HepG2 (cell line): Measurements from ENCODE around the gene CDH13. TPM values are rescaled to one million over a fixed set of nuclear protein-coding genes. Genes with fewer than 3 reads are reported as not detected.

ENCODE experiments used
- ATAC-seq: fragments of 200-7000 bp; cut with Tn5 transposase; 3 replicates; pipeline ENCODE4 v1.9.1; 2020; ENCODE audit warnings: mild to moderate bottlenecking, moderate library complexity
- BruUV-seq: library from RNA; stranded (reverse); fragments of 400-500 nt; replicated peaks from 2 replicates; lab custom pipeline; 2021; lab: Mats Ljungman, UMichigan
- CTCF ChIA-PET: fragments of 300-600 bp; formaldehyde crosslinking; extraction: SDS; loops from one replicate; lab custom pipeline; 2021; ENCODE audit warnings: low total read pairs, inconsistent platforms, low intra/inter-chr PET ratio; lab: Yijun Ruan, JAX
- POLR2A ChIA-PET: fragments of 350-600 bp; sonication (Branson Sonifier 250); formaldehyde crosslinking; loops from one replicate; lab custom pipeline; 2020; ENCODE audit warnings: antibody characterized with exemption, inconsistent platforms; lab: Yijun Ruan, JAX
- DNase-seq: peaks from one replicate; pipeline ENCODE4 v3.0.0-alpha.2; 2015; ENCODE audit warnings: low spot score
- FAIRE-seq: peaks from 3 replicates; lab custom pipeline; 2011; peaks lifted over from hg19 to GRCh38; lab: Jason Lieb, UNC
- H2AFZ ChIP-seq: one replicate; pipeline ENCODE4 v1.6.1; 2011; ENCODE audit warnings: low read length, inconsistent platforms
- H3K27ac ChIP-seq: fragments of 300-600 bp; 3 replicates; pipeline ENCODE4 v1.8.0; 2011; ENCODE audit warnings: mixed run types, mild to moderate bottlenecking, mixed read lengths, low read length, inconsistent platforms; ENCODE audit not compliant: insufficient read depth; ENCODE audit errors: extremely low read length
- H3K27me3 ChIP-seq, 2 experiments: fragments of 200-600 bp in 1 of 2; 2 replicates in 1 of 2; 3 replicates in 1 of 2; pipeline versions ENCODE4 v1.6.0 to v1.8.0; 2011; ENCODE audit warnings: low read length in 2 of 2, mild to moderate bottlenecking in 2 of 2, moderate library complexity in 2 of 2, inconsistent platforms in 1 of 2; ENCODE audit not compliant: insufficient read depth in 2 of 2, control insufficient read depth in 1 of 2
- H3K36me3 ChIP-seq, 2 experiments: fragments of 200-600 bp in 1 of 2; replicated peaks in 1 of 2; 2 replicates in 1 of 2; 3 replicates in 1 of 2; pipeline versions ENCODE4 v1.5.1 to v1.8.0; 2011; ENCODE audit warnings: low read length in 2 of 2, inconsistent platforms in 1 of 2; ENCODE audit not compliant: insufficient read depth in 2 of 2, control insufficient read depth in 1 of 2
- H3K4me1 ChIP-seq: 2 replicates; pipeline ENCODE4 v1.5.1; 2012; ENCODE audit warnings: low read length, inconsistent platforms; ENCODE audit not compliant: insufficient read depth
- H3K4me2 ChIP-seq: 2 replicates; pipeline ENCODE4 v1.6.0; 2011; ENCODE audit warnings: low read depth, low read length, inconsistent platforms
- H3K4me3 ChIP-seq, 3 experiments: fragments of 200-600 bp in 1 of 3; sonication (generic), shearing (Covaris generic) in 1 of 3; replicated peaks in 1 of 3; 2 replicates each; pipeline ENCODE4 v1.5.1; 2011 to 2016; ENCODE audit warnings: low read length in 3 of 3, inconsistent platforms in 2 of 3, low read depth in 2 of 3, mild to moderate bottlenecking in 2 of 3, control low read depth in 1 of 3, mixed read lengths in 1 of 3; ENCODE audit not compliant: insufficient read depth in 1 of 3
- H3K79me2 ChIP-seq: one replicate; pipeline ENCODE4 v1.6.1; 2011; ENCODE audit warnings: low read length, inconsistent platforms; ENCODE audit not compliant: insufficient read depth
- H3K9ac ChIP-seq: 2 replicates; pipeline ENCODE4 v1.6.0; 2011; ENCODE audit warnings: mild to moderate bottlenecking, low read depth, low read length, inconsistent platforms; ENCODE audit not compliant: insufficient read depth
- H3K9me3 ChIP-seq: 2 replicates; pipeline ENCODE4 v1.5.1; 2012; ENCODE audit warnings: mild to moderate bottlenecking, low read length
- H4K20me1 ChIP-seq: 2 replicates; pipeline ENCODE4 v1.6.0; 2011; ENCODE audit warnings: inconsistent platforms, mild to moderate bottlenecking, low read length, moderate library complexity; ENCODE audit not compliant: insufficient read depth
- EP300 ChIP-seq, 3 experiments: sonication (generic) in 1 of 3; formaldehyde crosslinking in 1 of 3; IDR thresholded peaks; 2 replicates each; pipeline versions ENCODE4 v1.5.1 to v1.6.1; 2011 to 2020; ENCODE audit warnings: low read depth in 2 of 3, low read length in 2 of 3, borderline replicate concordance in 1 of 3, improper control_type of control experiment in 1 of 3, mild to moderate bottlenecking in 1 of 3, missing genetic modification reagents in 1 of 3, moderate library complexity in 1 of 3
- FIP1L1 ChIP-seq: fragments of 200-400 bp; formaldehyde crosslinking; IDR thresholded peaks from 2 replicates; pipeline ENCODE4 v1.6.1; 2018; ENCODE audit warnings: low read depth, mild to moderate bottlenecking, low read length, moderate library complexity, borderline replicate concordance; ENCODE audit not compliant: insufficient read depth
- FOXC1 ChIP-seq: sonication (generic); formaldehyde crosslinking; IDR thresholded peaks from 2 replicates; pipeline ENCODE4 v1.8.0; 2022; ENCODE audit warnings: mild to moderate bottlenecking, missing genetic modification reagents, borderline replicate concordance
- SALL2 ChIP-seq: sonication (generic); formaldehyde crosslinking; IDR thresholded peaks from 2 replicates; pipeline ENCODE4 v1.8.1; 2023; ENCODE audit warnings: mild to moderate bottlenecking, missing genetic modification reagents, inconsistent platforms
- SOX13 ChIP-seq, 3 experiments: fragments of 450-650 bp in 1 of 3; sonication (generic) in 1 of 3; formaldehyde crosslinking in 1 of 3; IDR thresholded peaks in 2 of 3; conservative IDR thresholded peaks in 1 of 3; 2 replicates each; pipeline versions ENCODE4 v1.5.0 to v1.6.1; 2016 to 2020; ENCODE audit warnings: antibody characterized with exemption in 1 of 3, mild to moderate bottlenecking in 1 of 3, missing compliant biosample characterization in 1 of 3, missing genetic modification reagents in 1 of 3, moderate library complexity in 1 of 3
- THYN1 ChIP-seq: sonication (generic); formaldehyde crosslinking; IDR thresholded peaks from 2 replicates; pipeline ENCODE4 v1.8.1; 2023; ENCODE audit warnings: low read depth, mild to moderate bottlenecking, moderate library complexity, missing genetic modification reagents, borderline replicate concordance
- YEATS2 ChIP-seq: sonication (generic); formaldehyde crosslinking; IDR thresholded peaks from 2 replicates; pipeline ENCODE4 v1.4.0; 2020; ENCODE audit warnings: missing genetic modification reagents, borderline replicate concordance
- ZMAT5 ChIP-seq: sonication (generic); formaldehyde crosslinking; IDR thresholded peaks from 2 replicates; pipeline ENCODE4 v1.5.0; 2020; ENCODE audit warnings: mild to moderate bottlenecking, low read depth, missing genetic modification reagents, borderline replicate concordance
- ZNF225 ChIP-seq: sonication (generic); formaldehyde crosslinking; IDR thresholded peaks from 2 replicates; pipeline ENCODE4 v1.4.0; 2020; ENCODE audit warnings: mild to moderate bottlenecking, missing genetic modification reagents
- ZNF564 ChIP-seq: sonication (generic); formaldehyde crosslinking; IDR thresholded peaks from 2 replicates; pipeline ENCODE4 v1.8.1; 2023; ENCODE audit warnings: mild to moderate bottlenecking, missing genetic modification reagents
- ZNF598 ChIP-seq: sonication (generic); formaldehyde crosslinking; IDR thresholded peaks from 2 replicates; pipeline ENCODE4 v1.5.1; 2020; ENCODE audit warnings: mild to moderate bottlenecking, missing genetic modification reagents, borderline replicate concordance
- WGBS: methylation state at CpG from one replicate; pipeline ENCODE4 v1.1.6; 2017; ENCODE audit warnings: low lambda C conversion rate; 5-methylcytosine and 5-hydroxymethylcytosine counted together
- in situ Hi-C: cut with HindIII; loops from 2 replicates; pipeline ENCODE4 v1.10.0; 2017; ENCODE audit warnings: low pct_unique_long_range_greater_than_20kb; ENCODE audit not compliant: extremely low pct_ligation_motif_present
- intact Hi-C: fragments of 100-400 bp; cut with micrococcal nuclease; formaldehyde crosslinking; loops from one replicate; pipeline ENCODE4 v1.10.0; 2022; ENCODE audit not compliant: unreplicated experiment
- polyA plus RNA-seq, 8 experiments: library from polyadenylated mRNA; depleted of rRNA in 3 of 8; stranded (reverse) in 7 of 8; unstranded in 1 of 8; fragments of >200 nt; fragmentation: Illumina TruSeq in 4 of 8; extraction: Trizol in 4 of 8; gene quantifications; 2 replicates each; pipeline versions ENCODE4 v1.2.1 to v1.2.3, GENCODE V29; 2011 to 2016; ENCODE audit warnings: low read depth in 4 of 8, missing spikeins in 1 of 8, mixed read lengths in 1 of 8; ENCODE audit not compliant: insufficient read depth in 1 of 8
- total RNA-seq, 5 experiments: library from RNA; depleted of rRNA; stranded (reverse); fragments of >200 nt; fragmentation: Illumina TruSeq; extraction: Trizol; gene quantifications; 2 replicates each; pipeline ENCODE4 v1.2.3, GENCODE V29; 2016; ENCODE audit warnings: low read depth in 1 of 5
- TF ChIP-seq, protein P1 (sequence below): sonication (generic); formaldehyde crosslinking; IDR thresholded peaks from 2 replicates; pipeline ENCODE4 v1.5.1; 2020; ENCODE audit warnings: missing genetic modification reagents, mild to moderate bottlenecking, borderline replicate concordance
- TF ChIP-seq, protein P2 (sequence below): sonication (generic); formaldehyde crosslinking; IDR thresholded peaks from 2 replicates; pipeline ENCODE4 v1.4.0; 2020; ENCODE audit warnings: missing genetic modification reagents

The CDH13 gene
- total and polyA plus RNA-seq, 2 of the 13 experiments (the other 11 are each of a cell fraction or from before 2014, with no cell fraction given), result not detected

DNA sequence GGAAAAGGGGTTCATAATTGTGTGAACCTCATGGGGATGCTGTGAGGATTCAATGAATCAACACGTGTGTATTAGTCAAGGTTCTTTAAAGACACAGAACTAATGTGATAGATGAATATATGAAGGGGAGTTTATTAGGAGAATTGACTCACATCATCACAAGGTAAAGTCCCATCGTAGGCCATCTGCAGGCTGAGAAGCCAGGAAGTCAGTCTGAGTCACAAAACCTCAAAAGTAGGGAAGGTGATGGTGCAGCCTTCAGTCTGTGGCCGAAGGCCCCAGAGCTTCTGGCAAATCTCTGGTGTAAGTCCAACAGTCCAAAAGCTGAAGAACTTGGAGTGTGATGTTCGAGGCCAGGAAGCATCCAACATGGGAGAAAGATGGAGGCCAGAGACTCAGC lies 413.4 kb downstream of the CDH13 start:
- H3K4me1 ChIP-seq, result no peaks in the 10 kb centered on the region
- ATAC-seq (no peak), FAIRE-seq (no peak), DNase-seq (no peak)
- no TSS peak for BruUV-seq
- H2AFZ ChIP-seq, result no peak overlapping the region
- H3K36me3 ChIP-seq, result no peaks in the 10 kb centered on the region
- H3K27ac ChIP-seq, result no peak overlapping the region
- H3K4me3 ChIP-seq, result no peak overlapping the region
- H3K9ac ChIP-seq, result no peak overlapping the region
- WGBS, result 3% methylated on average over 4 of the region's 4 CpGs
- CTCF ChIA-PET, result no interaction called here
- H3K79me2 ChIP-seq, result no peaks in the 10 kb centered on the region
- intact Hi-C loops (no loop called here), in situ Hi-C loops (no loop called here)
- no peaks in the 10 kb centered on the region for H3K27me3 ChIP-seq
- H3K9me3 ChIP-seq, result peaks cover 61% of the 10 kb centered on the region
- no peak for TF ChIP-seq FIP1L1
- H4K20me1 ChIP-seq, result no peaks in the 10 kb centered on the region
- POLR2A ChIA-PET, result no interaction called here
- H3K4me2 ChIP-seq, result no peak overlapping the region

- ChIA-PET POLR2A (no interaction called here), CTCF (no interaction called here)
- no peaks in the 10 kb centered on the region for H4K20me1 ChIP-seq
- WGBS, result 55% methylated on average over 10 of the region's 10 CpGs
- H3K4me2 ChIP-seq, result no peak overlapping the region
- in situ Hi-C loops, result no loop called here
- H3K36me3 ChIP-seq, result no peaks in the 10 kb centered on the region
- H3K9ac ChIP-seq, result no peak overlapping the region
- intact Hi-C loops, result no loop called here
- FAIRE-seq, result no peak
- H3K9me3 ChIP-seq, result peaks cover 41% of the 10 kb centered on the region
- no peak for DNase-seq
- no TSS peak for BruUV-seq
- no peak overlapping the region for H3K4me3 ChIP-seq
- ATAC-seq, result no peak
- no peaks in the 10 kb centered on the region for H3K27me3 ChIP-seq
- no peaks in the 10 kb centered on the region for H3K4me1 ChIP-seq
- no peak overlapping the region for H2AFZ ChIP-seq
- H3K27ac ChIP-seq, result no peak overlapping the region
- H3K79me2 ChIP-seq, result no peaks in the 10 kb centered on the region
- TF ChIP-seq YEATS2 (CRISPR knock-in tag) (no peak), THYN1 (no peak), SOX13 (IDR thresholded peaks at IDR 0.05) (no peak), SOX13 (CRISPR knock-in tag; conservative IDR thresholded peaks at IDR 0.05 in 1 of 2, IDR thresholded peaks at IDR 0.05 in 1 of 2) (no peak), FOXC1 (CRISPR knock-in tag) (no peak), ZNF598 (CRISPR knock-in tag) (no peak), ZMAT5 (CRISPR knock-in tag) (no peak), ZNF564 (CRISPR knock-in tag) (no peak), SALL2 (CRISPR knock-in tag) (no peak), EP300 (IDR thresholded peaks at IDR 0.05; ENCODE audit: low read depth in 2 of 2, low read length in 2 of 2) (no peak), EP300 (CRISPR knock-in tag; IDR thresholded peaks at IDR 0.05; ENCODE audit: borderline replicate concordance) (no peak), ZNF225 (no peak)
- TF ChIP-seq, protein P1, sequence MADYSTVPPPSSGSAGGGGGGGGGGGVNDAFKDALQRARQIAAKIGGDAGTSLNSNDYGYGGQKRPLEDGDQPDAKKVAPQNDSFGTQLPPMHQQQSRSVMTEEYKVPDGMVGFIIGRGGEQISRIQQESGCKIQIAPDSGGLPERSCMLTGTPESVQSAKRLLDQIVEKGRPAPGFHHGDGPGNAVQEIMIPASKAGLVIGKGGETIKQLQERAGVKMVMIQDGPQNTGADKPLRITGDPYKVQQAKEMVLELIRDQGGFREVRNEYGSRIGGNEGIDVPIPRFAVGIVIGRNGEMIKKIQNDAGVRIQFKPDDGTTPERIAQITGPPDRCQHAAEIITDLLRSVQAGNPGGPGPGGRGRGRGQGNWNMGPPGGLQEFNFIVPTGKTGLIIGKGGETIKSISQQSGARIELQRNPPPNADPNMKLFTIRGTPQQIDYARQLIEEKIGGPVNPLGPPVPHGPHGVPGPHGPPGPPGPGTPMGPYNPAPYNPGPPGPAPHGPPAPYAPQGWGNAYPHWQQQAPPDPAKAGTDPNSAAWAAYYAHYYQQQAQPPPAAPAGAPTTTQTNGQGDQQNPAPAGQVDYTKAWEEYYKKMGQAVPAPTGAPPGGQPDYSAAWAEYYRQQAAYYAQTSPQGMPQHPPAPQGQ (CRISPR knock-in tag), result no peak
- TF ChIP-seq, protein P2, sequence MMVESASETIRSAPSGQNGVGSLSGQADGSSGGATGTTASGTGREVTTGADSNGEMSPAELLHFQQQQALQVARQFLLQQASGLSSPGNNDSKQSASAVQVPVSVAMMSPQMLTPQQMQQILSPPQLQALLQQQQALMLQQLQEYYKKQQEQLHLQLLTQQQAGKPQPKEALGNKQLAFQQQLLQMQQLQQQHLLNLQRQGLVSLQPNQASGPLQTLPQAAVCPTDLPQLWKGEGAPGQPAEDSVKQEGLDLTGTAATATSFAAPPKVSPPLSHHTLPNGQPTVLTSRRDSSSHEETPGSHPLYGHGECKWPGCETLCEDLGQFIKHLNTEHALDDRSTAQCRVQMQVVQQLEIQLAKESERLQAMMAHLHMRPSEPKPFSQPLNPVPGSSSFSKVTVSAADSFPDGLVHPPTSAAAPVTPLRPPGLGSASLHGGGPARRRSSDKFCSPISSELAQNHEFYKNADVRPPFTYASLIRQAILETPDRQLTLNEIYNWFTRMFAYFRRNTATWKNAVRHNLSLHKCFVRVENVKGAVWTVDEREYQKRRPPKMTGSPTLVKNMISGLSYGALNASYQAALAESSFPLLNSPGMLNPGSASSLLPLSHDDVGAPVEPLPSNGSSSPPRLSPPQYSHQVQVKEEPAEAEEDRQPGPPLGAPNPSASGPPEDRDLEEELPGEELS (CRISPR knock-in tag), result no peak
Measured at GRCh38 chr16:83044589-83044988, 417.8 kb downstream of the CDH13 start.
